Activated CD4-positive, alpha-beta memory T cell treated with anti-CD3 and anti-CD28 coated beads, Interleukin-2, amount 10 ng/mL, durations not matched to agents 7 days and 5 days (primary cell): ENCODE results near the gene XYLB. TPM values are rescaled to one million over a fixed set of nuclear protein-coding genes. Genes with fewer than 3 reads are reported as not detected.
A peak's percentile ranks its signal among the peaks of the same experiment; 100 is the strongest.

Source experiments
- CTCF ChIA-PET: fragments of 350-600 bp; sonication (Branson Sonifier 250); formaldehyde crosslinking; loops from one replicate; lab custom pipeline; 2021; ENCODE audit warnings: antibody characterized with exemption, inconsistent platforms; lab: Charles Lee
- POLR2A ChIA-PET: fragments of 350-600 bp; sonication (Branson Sonifier 250); formaldehyde crosslinking; loops from one replicate; lab custom pipeline; 2021; ENCODE audit warnings: antibody characterized with exemption; lab: Charles Lee
- DNase-seq: peaks from one replicate; pipeline ENCODE4 v3.0.0-alpha.2; 2020
- H3K27ac Mint-ChIP-seq: one replicate; pipeline ENCODE4 v1.8.0; 2021; ENCODE audit warnings: mild to moderate bottlenecking, mixed read lengths
- H3K27me3 Mint-ChIP-seq: one replicate; pipeline ENCODE4 v1.8.0; 2021; ENCODE audit warnings: mixed read lengths
- H3K36me3 Mint-ChIP-seq: one replicate; pipeline ENCODE4 v1.8.0; 2021; ENCODE audit warnings: low read depth, mixed read lengths
- H3K4me1 Mint-ChIP-seq: one replicate; pipeline ENCODE4 v1.8.0; 2021; ENCODE audit warnings: mixed read lengths
- H3K4me3 Mint-ChIP-seq: one replicate; pipeline ENCODE4 v1.8.0; 2021; ENCODE audit warnings: mild to moderate bottlenecking, mixed read lengths
- H3K9me3 Mint-ChIP-seq: one replicate; pipeline ENCODE4 v1.8.0; 2021; ENCODE audit warnings: mixed read lengths
- total RNA-seq, 2 experiments: library from RNA; stranded (reverse); gene quantifications; one replicate each; pipeline ENCODE4 v1.2.3, GENCODE V29; 2021

The XYLB gene
- total RNA-seq, 2 experiments from 2014 or later = 3.1 to 3.2 TPM

GRCh38 chr3:38332201-38332600 is 14.4 kb upstream of the XYLB start:
- H3K4me1 Mint-ChIP-seq = peaks cover 9% of the 10 kb centered on the region
- H3K27me3 Mint-ChIP-seq = peaks cover 4% of the 10 kb centered on the region
- ChIA-PET CTCF (no interaction called here), POLR2A (no interaction called here)
- no peak overlapping the region for H3K4me3 Mint-ChIP-seq
- no peak overlapping the region for H3K27ac Mint-ChIP-seq
- peaks cover 3% of the 10 kb centered on the region for H3K36me3 Mint-ChIP-seq
- peaks cover 1% of the 10 kb centered on the region for H3K9me3 Mint-ChIP-seq
- DNase-seq = no peak

GRCh38 chr3:38334142-38335055 is 12.2 kb upstream of the XYLB start:
- no peak overlapping the region for H3K4me3 Mint-ChIP-seq
- H3K27ac Mint-ChIP-seq = no peak overlapping the region
- no peak for DNase-seq
- no peaks in the 10 kb centered on the region for H3K4me1 Mint-ChIP-seq
- no peaks in the 10 kb centered on the region for H3K9me3 Mint-ChIP-seq
- ChIA-PET POLR2A (no interaction called here), CTCF (interaction anchor here (1.2 to 1.6 kb wide), 2 partner anchors 9 to 12 kb away, joined by 6 read pairs; partner anchors contain the start of gene XYLB)
- peaks cover 6% of the 10 kb centered on the region for H3K27me3 Mint-ChIP-seq
- H3K36me3 Mint-ChIP-seq = no peaks in the 10 kb centered on the region

- Mint-ChIP-seq H3K36me3 (no peaks in the 10 kb centered on the region), H3K27me3 (peaks cover 10% of the 10 kb centered on the region), H3K27ac (no peak overlapping the region), H3K4me1 (no peaks in the 10 kb centered on the region), H3K4me3 (no peak overlapping the region), H3K9me3 (no peaks in the 10 kb centered on the region)
- POLR2A ChIA-PET = no interaction called here
- CTCF ChIA-PET = interaction anchor here (0.8 to 1.6 kb wide), 3 partner anchors 8 to 11 kb away, joined by 3 to 6 read pairs (median 6); partner anchors contain the start of gene XYLB
- no peak for DNase-seq
Measured at GRCh38 chr3:38335263-38335662, 11.3 kb upstream of the XYLB start.

GRCh38 chr3:38337703-38338102 is 8.9 kb upstream of the XYLB start:
- no peak for DNase-seq
- no peak overlapping the region for H3K27ac Mint-ChIP-seq
- H3K27me3 Mint-ChIP-seq = peaks cover 13% of the 10 kb centered on the region
- ChIA-PET CTCF (interaction anchor here (0.8 to 1.0 kb wide), 2 partner anchors 9 to 183 kb away, joined by 3 read pairs; partner anchors contain the start of gene XYLB), POLR2A (no interaction called here)
- no peaks in the 10 kb centered on the region for H3K4me1 Mint-ChIP-seq
- H3K36me3 Mint-ChIP-seq = no peaks in the 10 kb centered on the region
- no peaks in the 10 kb centered on the region for H3K9me3 Mint-ChIP-seq
- H3K4me3 Mint-ChIP-seq = no peak overlapping the region

GRCh38 chr3:38343797-38344594 is 2.6 kb upstream of the XYLB start:
- no peak overlapping the region for H3K27ac Mint-ChIP-seq
- no peaks in the 10 kb centered on the region for H3K36me3 Mint-ChIP-seq
- peaks cover 15% of the 10 kb centered on the region for H3K27me3 Mint-ChIP-seq
- POLR2A ChIA-PET = interaction anchor here (1.1 kb wide), 1 partner anchor 207 kb away, joined by 3 read pairs; the partner anchor contains the start of gene ACAA1
- CTCF ChIA-PET = interaction anchor here (0.8 to 3.7 kb wide), 8 partner anchors 9 to 369 kb away, joined by 3 to 90 read pairs (median 4); partner anchors contain the start of gene OXSR1
- no peak for DNase-seq
- H3K4me3 Mint-ChIP-seq = no peak overlapping the region
- no peaks in the 10 kb centered on the region for H3K9me3 Mint-ChIP-seq
- peaks cover 23% of the 10 kb centered on the region for H3K4me1 Mint-ChIP-seq

GRCh38 chr3:38345879-38346586 is 552 bp upstream of the XYLB start:
- no peaks in the 10 kb centered on the region for H3K9me3 Mint-ChIP-seq
- peaks cover 23% of the 10 kb centered on the region for H3K4me1 Mint-ChIP-seq
- H3K36me3 Mint-ChIP-seq = no peaks in the 10 kb centered on the region
- H3K4me3 Mint-ChIP-seq = peak overlapping the region; percentile 66
- ChIA-PET POLR2A (interaction anchor here (0.9 to 2.7 kb wide), 6 partner anchors 28 to 209 kb away, joined by 3 to 11 read pairs (median 6); partner anchors contain the start of genes ACAA1, EXOG and OXSR1), CTCF (interaction anchor here (0.7 to 3.7 kb wide), 49 partner anchors 8 to 378 kb away, joined by 3 to 90 read pairs (median 4); partner anchors contain the start of genes ACAA1, DLEC1, EXOG and OXSR1)
- H3K27ac Mint-ChIP-seq = no peak overlapping the region
- DNase-seq = no peak
- peaks cover 7% of the 10 kb centered on the region for H3K27me3 Mint-ChIP-seq

GRCh38 chr3:38347421-38348200 is 1.0 kb downstream of the XYLB start:
- peaks cover 7% of the 10 kb centered on the region for H3K27me3 Mint-ChIP-seq
- H3K36me3 Mint-ChIP-seq = peaks cover 8% of the 10 kb centered on the region
- POLR2A ChIA-PET = interaction anchor here (1.1 to 2.7 kb wide), 5 partner anchors 26 to 211 kb away, joined by 3 to 11 read pairs (median 6); partner anchors contain the start of genes ACAA1 and OXSR1
- no peaks in the 10 kb centered on the region for H3K9me3 Mint-ChIP-seq
- peaks cover 23% of the 10 kb centered on the region for H3K4me1 Mint-ChIP-seq
- no peak for DNase-seq
- H3K27ac Mint-ChIP-seq = no peak overlapping the region
- CTCF ChIA-PET = interaction anchor here (0.9 to 3.7 kb wide), 20 partner anchors 11 to 373 kb away, joined by 3 to 90 read pairs (median 4); partner anchors contain the start of gene OXSR1
- H3K4me3 Mint-ChIP-seq = peak overlapping the region; percentile 30

- no peak overlapping the region for H3K27ac Mint-ChIP-seq
- POLR2A ChIA-PET = no interaction called here
- H3K9me3 Mint-ChIP-seq = no peaks in the 10 kb centered on the region
- CTCF ChIA-PET = interaction anchor here (1.5 kb wide), 1 partner anchor 131 kb away, joined by 5 read pairs; no protein-coding TSS in a partner anchor
- H3K4me1 Mint-ChIP-seq = peaks cover 22% of the 10 kb centered on the region
- H3K36me3 Mint-ChIP-seq = peaks cover 8% of the 10 kb centered on the region
- peaks cover 5% of the 10 kb centered on the region for H3K27me3 Mint-ChIP-seq
- no peak overlapping the region for H3K4me3 Mint-ChIP-seq
- no peak for DNase-seq
Measured at GRCh38 chr3:38348903-38349302, 2.3 kb downstream of the XYLB start.

GRCh38 chr3:38349684-38350359 is 3.2 kb downstream of the XYLB start:
- Mint-ChIP-seq H3K9me3 (no peaks in the 10 kb centered on the region), H3K27ac (no peak overlapping the region), H3K4me1 (peaks cover 17% of the 10 kb centered on the region), H3K36me3 (peaks cover 9% of the 10 kb centered on the region), H3K4me3 (no peak overlapping the region), H3K27me3 (peaks cover 1% of the 10 kb centered on the region)
- no peak for DNase-seq
- ChIA-PET CTCF (interaction anchor here (1.5 kb wide), 1 partner anchor 130 kb away, joined by 5 read pairs; no protein-coding TSS in a partner anchor), POLR2A (interaction anchor here (0.8 kb wide), 1 partner anchor 26 kb away, joined by 3 read pairs; no protein-coding TSS in a partner anchor)

- H3K27ac Mint-ChIP-seq = no peak overlapping the region
- H3K27me3 Mint-ChIP-seq = no peaks in the 10 kb centered on the region
- no peak overlapping the region for H3K4me3 Mint-ChIP-seq
- CTCF ChIA-PET = no interaction called here
- H3K9me3 Mint-ChIP-seq = no peaks in the 10 kb centered on the region
- H3K36me3 Mint-ChIP-seq = peaks cover 14% of the 10 kb centered on the region
- peaks cover 9% of the 10 kb centered on the region for H3K4me1 Mint-ChIP-seq
- POLR2A ChIA-PET = no interaction called here
- no peak for DNase-seq
Measured at GRCh38 chr3:38353151-38353550, 6.6 kb downstream of the XYLB start.
